Stimulated activated CD8-positive, alpha-beta memory T cell treated with anti-CD3 and anti-CD28 coated beads, Interleukin-4, amount 100 ng/mL, for 1 hour (primary cell): ENCODE data around the gene SMYD3.
"Not testable (repeated sequence)": the region's sequence is repeated elsewhere in the genome, so short reads cannot be mapped to it uniquely, and the experiment has no call there.

Experiments
- DNase-seq, 2 donors: peaks; one replicate each; pipeline ENCODE4 v3.0.0-alpha.2; 2020; ENCODE audit warnings: low read depth in 2 of 2, low spot score in 1 of 2

SMYD3 gene

GRCh38 chr1:246364415-246364941 is 142.6 kb downstream of the SMYD3 start:
- no peak for DNase-seq

GRCh38 chr1:246357014-246357598 is 150.0 kb downstream of the SMYD3 start:
- not testable (repeated sequence) for DNase-seq

- DNase-seq: no peak
Measured at GRCh38 chr1:246355411-246356230, 151.5 kb downstream of the SMYD3 start.

- DNase-seq: no peak
Measured at GRCh38 chr1:246351721-246352120, 155.4 kb downstream of the SMYD3 start.

- DNase-seq: no peak
Measured at GRCh38 chr1:246350745-246351144, 156.3 kb downstream of the SMYD3 start.

- DNase-seq: no peak
Measured at GRCh38 chr1:246343937-246344336, 163.1 kb downstream of the SMYD3 start.

- no peak for DNase-seq
Measured at GRCh38 chr1:246343251-246343650, 163.8 kb downstream of the SMYD3 start.

GRCh38 chr1:246338546-246338945 is 168.5 kb downstream of the SMYD3 start:
- no peak for DNase-seq

GRCh38 chr1:246338098-246338497 is 169.0 kb downstream of the SMYD3 start:
- no peak for DNase-seq

- DNase-seq: no peak
Measured at GRCh38 chr1:246335151-246335550, 171.9 kb downstream of the SMYD3 start.

- no peak for DNase-seq
Measured at GRCh38 chr1:246333855-246334254, 173.2 kb downstream of the SMYD3 start.

GRCh38 chr1:246332078-246332477 is 175.0 kb downstream of the SMYD3 start:
- no peak for DNase-seq

GRCh38 chr1:246329900-246330299 is 177.2 kb downstream of the SMYD3 start:
- DNase-seq: no peak

GRCh38 chr1:246329292-246329691 is 177.8 kb downstream of the SMYD3 start:
- DNase-seq: not testable (repeated sequence)

GRCh38 chr1:246324711-246325110 is 182.4 kb downstream of the SMYD3 start:
- DNase-seq: no peak

- not testable (repeated sequence) for DNase-seq
Measured at GRCh38 chr1:246324033-246324432, 183.0 kb downstream of the SMYD3 start.

GRCh38 chr1:246320286-246320685 is 186.8 kb downstream of the SMYD3 start:
- no peak for DNase-seq

GRCh38 chr1:246319083-246319714 is 187.9 kb downstream of the SMYD3 start:
- no peak for DNase-seq

GRCh38 chr1:246318622-246319021 is 188.5 kb downstream of the SMYD3 start:
- DNase-seq: no peak

GRCh38 chr1:246318036-246318359 is 189.1 kb downstream of the SMYD3 start:
- DNase-seq: no peak

GRCh38 chr1:246317332-246318035 is 189.6 kb downstream of the SMYD3 start:
- no peak for DNase-seq
